Measurements from ENCODE around the gene TOMT.

The TOMT gene

DNA sequence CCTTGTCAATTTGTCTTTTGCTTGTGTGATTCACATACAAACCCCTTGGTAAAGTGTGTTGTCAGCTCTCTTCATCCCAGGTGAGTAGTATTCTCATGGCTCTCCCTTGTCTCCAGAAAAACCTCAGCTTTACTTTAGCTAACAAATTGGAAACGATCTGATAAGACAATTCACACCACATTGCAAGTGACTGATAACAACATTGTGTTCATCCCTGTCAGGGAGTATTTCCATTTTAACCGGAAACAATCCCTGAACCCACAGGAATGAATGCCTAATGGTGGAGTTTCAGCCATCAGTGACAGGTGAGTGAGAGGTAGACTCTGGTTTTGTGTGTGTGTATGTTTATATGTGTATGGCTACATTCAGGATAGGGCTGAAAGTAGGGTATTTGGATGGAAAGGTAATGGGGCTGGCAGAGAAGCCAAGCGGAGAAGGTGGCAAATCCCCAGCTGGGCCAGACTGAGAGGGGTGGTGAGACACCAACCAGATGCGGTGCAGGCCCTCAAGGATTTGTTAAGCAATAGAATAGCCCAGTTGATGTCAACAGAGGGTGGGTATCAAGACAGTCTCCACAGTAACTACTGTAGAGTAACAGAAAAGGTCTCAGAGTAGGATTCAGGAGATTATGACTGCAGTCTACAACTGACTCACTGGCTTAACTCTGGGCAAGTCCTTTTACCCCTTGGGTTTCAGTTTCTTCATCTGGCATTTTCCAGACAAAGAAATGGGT, 17.5 kb upstream of the TOMT start:
- DNase-seq, result no peak

DNA sequence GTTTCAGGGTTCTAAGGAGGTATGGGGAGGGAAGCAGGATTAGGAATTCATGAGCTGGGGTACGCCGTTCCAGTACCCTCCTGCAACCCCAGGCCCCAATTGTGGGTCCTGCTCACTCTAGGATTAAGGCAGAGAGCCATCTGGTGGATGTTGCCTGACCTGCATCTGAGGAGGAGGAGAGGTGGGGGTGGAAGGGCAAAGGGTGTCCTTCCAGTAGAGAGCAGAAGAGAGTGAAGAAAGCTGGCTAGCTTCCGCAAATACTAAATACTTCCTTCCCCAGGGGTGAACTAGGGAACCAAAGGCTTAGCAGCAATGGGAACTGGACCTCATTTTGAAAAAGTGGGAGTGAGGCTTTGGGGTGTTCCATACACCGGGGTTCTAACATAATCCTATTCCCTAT, 14.4 kb upstream of the TOMT start:
- DNase-seq, result peak; percentile 45

DNA sequence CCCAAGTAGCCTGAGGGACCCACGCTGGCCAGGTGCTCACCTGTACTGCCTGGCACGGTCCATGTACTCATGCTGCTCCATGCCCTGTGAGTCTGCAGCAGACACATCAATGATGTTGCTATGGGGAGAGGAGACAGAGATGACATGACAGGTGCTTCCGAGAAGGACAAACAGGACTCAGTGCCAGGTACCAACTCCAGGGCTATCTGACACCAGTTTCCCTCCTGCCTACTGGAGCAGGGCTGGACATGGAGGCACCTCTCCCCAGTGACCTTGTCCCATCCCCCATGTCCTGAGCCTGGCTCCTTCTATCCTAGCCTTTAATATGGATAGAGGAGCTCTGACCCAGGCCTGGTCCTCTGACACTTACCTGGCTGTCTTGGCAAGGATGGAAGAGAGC, 7.0 kb upstream of the TOMT start:
- no peak for DNase-seq

DNA sequence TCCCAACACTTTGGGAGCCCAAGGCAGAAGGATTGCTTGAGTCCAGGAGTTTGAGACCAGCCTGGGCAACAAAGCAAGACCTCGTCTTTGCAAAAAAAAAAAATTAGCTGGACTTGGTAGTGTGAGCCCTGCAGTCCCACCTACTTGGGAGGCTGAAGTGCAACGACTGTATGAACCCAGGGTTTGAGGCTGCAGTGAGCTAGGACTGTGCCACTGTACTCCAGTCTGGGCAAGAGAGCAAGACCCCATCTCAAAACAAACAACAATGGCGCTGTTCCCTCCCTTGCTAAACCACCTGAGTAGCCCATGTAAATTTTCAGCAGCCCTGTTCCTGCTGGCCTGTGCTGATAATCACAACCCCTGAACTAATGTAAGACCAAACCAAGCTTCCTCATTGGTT, 5.7 kb upstream of the TOMT start:
- DNase-seq, result no peak

DNA sequence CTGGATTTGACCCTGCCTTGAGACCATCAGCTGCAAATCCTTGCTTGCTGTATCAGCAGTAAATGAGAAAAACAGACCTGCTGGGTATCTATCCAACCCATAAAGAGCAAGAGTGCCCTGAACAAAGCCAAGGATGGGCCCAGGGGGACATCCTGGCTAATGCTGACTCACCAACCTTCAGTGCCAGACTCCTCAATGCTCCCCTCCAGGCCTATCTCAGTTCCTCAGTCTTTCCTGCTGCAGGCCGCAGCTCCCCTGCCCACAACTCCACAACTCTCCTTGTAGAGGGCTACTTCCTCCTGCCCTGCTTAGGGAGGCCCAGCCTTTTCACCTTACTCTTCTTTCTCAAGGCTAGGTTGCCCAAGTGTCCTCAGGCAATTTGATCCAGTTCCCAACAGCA, 5.3 kb upstream of the TOMT start:
- DNase-seq, result no peak

DNA sequence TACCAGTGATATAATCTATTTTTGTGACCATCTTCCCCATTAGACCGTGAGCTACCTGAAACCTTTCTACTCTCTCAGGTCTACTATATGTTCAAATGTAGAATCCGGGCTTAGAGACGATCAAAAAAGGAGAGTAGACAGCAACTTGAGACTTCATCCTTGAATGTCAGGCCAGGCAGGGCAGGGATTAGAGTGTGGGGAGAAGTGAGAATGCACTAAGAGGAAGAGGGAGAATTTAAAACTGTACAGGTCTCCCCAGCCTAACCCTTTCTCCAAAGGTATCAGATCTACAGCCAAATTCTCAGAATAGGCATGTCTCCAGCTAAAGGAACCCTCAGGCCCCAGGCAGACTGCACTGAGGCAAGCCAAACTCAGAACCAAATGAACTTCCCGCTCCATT, 3.6 kb upstream of the TOMT start:
- DNase-seq, result no peak

DNA sequence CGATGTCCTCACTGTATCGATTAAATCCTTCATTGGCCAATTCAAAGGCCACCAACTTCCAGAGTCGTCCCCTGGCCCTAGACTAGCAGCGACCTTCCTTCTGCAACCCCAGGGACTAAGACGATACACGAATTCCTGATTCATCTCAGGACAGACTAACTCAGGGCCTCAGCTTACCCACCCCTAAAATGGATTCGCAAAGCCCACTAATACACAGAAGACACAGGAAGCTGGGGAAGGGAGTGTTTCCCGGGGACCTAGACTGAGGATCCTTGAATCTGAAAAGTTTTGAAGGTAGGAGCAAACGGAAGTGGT, 3.1 kb upstream of the TOMT start:
- no peak for DNase-seq

DNA sequence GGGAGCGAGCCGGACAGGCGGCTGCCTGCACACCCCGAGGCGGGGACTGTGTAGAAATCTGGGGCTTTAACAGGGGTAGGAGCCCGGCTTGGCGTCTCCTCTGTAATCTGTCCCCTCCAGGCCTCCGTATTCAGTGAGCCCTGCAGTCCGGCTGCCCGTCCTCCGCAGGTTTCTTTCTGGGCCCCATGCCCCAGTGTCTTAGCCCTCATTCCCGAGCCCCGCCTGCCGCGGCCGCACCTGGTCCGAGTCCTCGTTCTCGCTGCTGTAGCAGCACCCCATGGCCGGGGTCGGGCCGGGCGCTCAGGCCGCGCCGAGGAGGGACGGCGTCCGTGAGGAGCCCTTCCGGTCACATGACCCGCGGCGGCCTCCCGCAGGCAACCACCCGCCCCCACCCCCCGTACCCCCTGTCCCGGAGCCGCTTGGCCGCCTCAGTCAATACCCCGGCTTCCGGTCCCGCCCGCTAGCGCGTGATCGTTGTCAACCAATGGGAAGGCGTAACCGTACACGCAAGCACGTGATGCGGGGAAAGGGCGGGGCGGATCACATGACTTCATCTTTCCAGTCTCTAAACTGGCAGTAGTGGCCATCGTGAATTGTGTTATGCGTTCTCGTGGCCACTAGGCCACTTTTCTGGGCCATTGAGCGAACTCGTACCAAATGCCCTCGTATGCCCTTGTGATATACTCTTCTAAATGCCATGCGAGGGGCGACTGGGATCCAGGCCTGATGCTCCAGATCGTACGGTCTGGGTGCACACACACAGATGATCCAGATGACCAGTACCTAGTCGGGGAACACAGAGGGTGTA, 2.6 kb upstream of the TOMT start, which contains the start of gene LAMTOR1:
Gene LAMTOR1, minus strand, starts transcription at position 352 of the 808 bp plus-strand sequence. Its CDS starts 73 bp downstream, at position 279.
- DNase-seq, result peak; percentile 95

DNA sequence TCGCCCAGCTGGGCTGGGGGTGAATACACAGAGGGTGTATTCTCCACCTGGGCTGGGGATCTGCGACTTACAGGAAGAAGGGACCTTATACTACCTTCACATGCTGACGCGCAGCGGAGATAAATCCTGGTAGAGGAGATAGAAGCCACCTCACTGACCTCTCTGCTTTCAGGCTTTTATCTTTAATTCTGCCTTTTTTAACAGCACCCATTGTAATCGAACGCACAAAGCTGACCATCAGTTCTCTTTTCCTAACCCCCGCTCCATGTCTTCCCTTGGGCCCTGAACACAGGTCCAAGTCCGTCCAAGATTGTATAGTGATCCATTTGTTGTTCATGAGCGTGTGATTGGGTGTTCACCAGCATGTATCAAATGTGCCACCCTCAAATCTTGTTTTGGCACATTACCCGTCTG, 2.0 kb upstream of the TOMT start:
- no peak for DNase-seq

DNA sequence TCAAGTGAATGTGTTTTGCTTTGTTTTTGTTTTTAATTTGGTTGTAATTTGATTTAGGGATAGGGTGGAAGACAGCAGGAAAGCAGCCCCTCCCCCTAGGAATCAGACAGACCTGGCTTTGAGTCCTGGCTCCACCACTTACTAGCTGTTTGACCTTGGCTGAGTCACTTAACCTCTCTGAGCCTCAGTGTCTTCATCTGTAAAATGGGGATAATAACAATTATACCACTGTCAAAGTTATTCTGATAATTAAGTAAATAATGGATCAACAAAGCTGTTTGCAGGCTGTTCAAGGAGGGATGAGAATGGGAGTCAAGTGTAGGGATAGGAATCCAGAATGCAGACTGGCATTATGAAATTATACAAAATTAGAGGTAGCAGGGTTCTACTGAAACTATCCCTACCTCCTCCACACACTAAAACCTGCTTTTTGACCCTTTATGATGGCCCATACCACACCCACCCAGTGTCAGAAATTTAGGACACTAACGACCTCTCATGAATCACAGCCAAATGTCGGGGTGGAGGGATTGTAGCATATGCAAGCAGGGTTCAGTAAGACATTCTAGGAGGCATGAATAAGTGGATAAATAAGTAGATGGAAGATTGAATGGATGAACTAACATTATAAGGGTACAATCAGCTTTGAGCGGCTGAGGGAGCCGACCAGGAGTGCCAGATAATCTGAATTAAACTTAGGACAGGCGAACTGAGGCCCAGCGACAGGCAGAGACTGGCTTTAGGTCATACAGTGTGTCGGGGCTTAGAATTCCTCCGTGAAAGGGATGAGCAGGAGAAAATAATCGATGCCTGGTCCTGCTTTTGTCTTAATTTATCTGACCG, 5.8 kb downstream of the TOMT start:
- DNase-seq, result no peak

DNA sequence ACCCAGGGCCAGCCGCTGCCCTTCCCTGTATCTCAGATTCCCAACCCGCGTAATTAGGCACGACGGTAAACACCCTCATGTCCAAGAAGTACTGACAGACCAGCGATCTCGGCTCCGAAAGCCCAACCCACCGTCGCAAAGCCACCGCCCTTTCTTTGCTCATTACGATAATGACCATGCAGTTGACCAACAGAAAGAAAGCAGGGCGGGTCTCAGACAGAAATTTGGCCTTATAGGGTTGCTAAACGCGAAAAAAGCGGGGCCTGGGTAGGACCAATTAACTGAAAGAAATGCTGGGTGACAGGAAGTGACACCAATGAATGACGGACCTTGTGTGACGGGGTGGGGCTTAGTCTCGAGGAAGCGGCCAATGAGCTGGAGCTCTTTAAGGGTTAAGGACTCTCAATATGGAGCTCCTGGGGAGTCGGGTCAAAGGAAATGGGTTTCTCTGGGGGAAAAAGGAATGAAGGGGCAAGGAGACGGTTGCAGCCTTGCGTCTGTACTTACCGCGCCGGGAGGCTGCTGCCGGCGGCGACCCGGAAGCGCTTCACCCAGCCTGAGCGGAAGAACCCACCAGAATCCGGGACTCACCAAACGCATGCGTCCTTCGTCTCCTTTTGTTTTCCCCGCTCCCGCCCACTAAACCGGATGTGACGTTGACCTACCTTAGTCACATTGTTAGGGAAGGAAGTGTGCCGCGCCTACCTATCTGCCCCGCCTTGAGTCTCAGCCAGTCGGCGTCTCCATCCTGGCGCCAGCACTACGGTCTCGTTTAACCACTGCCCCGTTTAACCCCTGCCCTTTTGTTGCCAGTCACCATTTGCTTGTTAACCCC, 6.6 kb downstream of the TOMT start, which contains the start of gene ANAPC15:
Gene ANAPC15, minus strand, starts transcription at position 553 of the 835 bp plus-strand sequence. CDS start 1,419 bp downstream, outside the sequence.
- peak; percentile 95 for DNase-seq

DNA sequence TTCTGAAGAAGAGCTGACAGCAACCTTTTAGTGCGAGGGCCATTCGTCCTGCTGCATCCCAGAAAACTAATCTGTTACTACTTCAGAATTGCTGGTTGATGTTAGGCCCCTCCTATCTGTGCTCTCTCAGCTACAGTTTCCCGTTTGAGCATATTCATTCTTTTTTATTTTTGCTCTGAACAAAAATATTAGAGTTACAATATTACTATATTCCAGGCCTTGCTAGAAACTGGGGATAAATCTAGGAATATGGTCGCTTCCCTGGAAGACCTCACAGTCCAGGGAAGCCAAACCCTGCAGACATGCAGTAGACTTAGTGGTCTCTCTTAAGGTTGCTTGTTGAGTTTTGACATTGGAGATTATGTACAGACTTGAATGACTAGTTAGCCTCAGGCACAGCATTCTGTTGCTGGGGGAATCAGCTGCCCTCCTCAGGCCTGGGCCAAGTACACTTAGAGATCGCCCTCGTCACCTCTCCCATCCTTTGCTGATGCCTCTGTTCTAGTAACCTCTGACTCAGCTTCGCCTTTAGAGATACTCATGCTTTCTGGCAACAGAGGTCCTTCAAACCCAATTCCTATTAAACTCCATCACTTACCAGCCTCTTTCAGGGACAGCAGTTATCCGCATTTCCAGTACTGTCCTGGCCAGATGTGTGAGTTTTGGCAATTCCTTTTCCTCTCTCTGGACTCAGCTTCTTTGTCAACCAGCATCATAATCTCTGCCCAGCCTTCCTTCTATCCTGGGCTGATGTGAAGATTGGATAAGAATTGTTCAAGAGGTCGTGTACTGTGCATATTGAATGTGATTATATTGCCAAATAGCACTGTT, 7.5 kb downstream of the TOMT start:
- no peak for DNase-seq

DNA sequence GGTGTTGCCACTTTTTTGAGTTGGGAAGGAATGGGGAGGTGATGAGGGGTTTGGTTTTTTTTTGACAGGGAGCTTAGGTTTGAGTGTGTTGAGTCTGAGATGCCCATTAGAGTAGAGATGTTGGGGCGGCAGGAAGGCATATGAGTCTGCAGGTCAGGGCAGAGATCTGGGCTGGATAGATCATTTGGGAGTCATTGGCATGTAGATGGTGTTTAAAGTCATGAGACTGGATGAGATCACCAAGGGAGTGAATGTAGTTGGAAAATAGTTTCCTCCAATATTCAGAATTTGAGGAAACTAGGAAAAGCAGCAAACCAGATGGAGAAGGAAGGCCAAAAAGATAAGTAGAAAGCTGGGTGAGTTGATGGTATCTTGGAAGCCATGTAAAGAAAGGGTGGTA, 8.8 kb downstream of the TOMT start:
- DNase-seq, result no peak

DNA sequence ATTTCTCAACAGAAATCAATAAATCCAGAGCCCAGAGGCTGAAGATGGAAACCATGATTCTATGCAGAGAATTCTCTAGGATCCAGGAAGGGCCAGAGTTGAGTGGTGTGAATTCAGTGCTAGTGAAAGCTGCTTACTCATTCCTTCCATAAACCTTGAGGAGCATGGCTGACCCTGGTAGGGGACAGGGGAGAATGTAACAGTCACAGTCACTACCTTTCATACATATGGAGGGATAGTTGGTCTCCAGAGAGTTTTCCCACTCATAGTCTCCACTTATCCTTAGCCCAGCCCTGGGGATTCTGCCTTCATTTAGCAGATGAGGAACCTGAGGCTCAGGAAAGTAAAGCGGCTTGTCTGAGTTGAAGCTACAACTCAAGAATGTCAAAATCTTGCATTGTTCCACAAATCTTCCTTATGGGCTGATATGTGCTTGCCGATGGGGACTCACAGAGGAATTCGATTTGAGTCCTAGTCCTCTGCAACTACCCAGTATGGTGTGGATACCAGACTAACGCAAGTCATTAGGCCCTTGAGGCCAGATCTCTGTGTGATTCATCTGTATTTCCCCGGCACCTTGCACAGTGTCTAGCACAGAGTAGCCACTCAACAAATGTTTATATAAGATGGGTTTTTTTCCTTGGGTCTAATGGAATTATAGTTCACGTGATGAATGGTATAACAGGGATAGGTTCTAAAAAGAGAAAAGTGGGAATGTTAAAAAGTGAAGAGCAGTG, 10.5 kb downstream of the TOMT start:
- DNase-seq, result no peak

DNA sequence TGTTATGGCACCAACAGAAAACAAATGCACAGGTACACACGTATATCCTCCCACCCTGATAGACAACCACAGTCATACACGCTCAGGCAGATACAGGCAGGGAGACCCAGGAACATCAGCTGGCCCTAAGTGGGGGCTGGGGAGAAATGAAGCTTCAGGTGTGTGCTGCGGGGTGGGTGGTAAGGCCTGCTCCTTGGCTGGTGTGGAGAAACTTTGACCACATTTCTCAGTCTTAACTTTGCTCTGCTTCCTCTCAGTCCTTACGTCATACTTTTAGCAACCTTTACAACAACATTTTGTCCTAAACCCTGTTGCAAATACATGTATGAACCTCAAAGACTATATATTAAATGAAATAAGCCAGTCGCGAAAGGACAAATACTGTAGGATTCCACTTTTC, 13.5 kb downstream of the TOMT start:
- no peak for DNase-seq

DNA sequence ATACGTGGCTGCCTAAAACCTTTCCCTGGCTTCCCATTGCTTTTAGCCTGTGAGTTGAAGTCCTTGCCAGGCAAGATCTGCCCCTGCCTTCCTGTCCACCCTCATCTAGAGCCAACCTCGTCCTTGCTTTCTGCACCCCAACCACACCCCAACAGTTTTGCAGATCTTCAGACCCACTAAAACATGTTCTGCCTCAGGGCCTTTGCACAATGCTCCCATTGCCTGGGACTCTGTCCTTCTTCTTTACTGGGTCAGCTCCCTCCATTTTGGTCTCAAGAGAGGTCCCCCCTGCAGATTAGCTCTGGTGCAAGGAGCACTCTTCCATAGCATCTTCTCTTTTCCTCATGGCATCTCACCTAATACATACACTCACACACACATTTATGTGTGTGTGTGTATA, 15.2 kb downstream of the TOMT start:
- no peak for DNase-seq

DNA sequence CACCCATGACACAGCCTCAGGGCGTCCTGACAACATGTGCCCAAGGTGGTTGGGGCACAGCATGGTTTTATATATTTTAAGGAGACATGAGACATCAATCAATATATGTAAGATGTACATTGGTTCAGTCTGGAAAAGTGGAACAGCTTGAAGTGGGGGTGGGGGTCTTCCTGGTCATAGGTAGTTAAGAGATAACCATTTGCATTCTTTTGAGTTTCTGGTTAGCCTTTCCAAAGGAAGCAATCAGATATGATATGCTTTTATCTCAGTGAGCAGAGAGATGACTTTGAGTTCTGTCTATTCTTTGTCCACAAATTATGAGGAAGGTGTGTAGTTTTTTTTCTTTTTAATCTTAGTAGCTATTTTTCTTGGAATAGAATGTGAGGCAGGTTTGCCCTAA, 16.9 kb downstream of the TOMT start:
- DNase-seq, result no peak

DNA sequence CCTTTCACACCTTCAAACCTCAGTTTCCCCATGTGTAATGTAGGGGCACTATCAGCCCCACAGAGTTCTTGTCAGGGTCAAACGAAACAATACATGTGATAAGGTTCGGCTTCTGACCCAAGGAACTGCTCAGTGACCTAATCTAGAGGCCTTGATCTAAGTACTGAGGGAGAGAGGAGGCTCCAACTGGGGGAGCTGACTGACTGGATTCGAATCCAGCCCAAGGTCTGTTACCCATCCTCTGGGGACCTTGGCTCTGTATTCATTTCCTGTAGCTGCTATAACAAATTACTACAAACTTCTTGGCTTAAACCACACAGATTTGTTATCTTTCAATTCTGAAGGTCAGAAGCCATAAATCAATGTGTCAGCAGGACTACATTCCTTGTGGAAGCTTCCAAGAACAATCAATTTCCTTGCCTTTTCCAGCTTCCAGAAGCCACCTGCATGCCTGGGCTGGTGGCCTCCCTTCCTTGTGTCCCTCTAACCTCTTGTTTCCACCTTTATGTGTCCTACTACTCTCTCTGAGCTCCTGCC, 17.5 kb downstream of the TOMT start:
- DNase-seq, result no peak

DNA sequence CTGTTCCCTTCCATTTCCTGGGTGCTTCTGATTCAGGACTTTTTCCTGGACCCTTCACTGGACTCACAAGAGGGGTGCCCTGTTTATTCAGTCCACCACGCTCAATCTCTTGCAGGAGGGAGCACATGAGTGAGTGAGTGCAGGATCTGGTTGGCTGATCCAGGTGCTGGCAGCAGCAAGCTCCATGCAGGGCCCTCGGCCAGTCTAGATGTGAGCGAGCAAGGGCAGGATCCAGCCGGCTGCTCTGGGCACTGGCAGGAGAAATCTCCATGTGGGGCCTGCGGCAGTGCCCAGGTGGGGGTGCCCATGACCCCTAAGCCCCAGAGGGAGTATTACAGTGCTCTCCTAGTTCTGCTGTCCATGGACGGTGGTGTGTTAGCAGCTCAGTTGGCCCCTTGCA, 18.3 kb downstream of the TOMT start:
- no peak for DNase-seq

DNA sequence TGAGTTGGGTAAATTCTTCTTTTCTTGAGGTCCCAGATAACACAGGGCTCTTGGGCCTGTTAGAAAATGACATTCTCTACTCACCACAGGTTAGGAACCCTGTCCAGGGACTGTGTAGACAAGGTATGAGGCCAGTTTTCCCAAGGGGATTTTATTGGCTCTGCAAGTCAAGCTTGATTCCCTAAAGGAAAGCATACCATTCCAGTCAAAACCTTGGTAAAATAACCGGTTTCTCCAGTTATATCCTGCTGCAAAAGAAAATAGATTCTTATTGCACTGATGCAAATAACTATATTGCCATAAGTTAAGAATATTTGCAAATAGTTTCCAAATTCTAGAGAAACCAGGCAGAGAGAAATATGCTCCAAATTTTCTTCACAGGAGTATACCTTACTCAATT, 20.2 kb downstream of the TOMT start:
- DNase-seq, result no peak

DNA sequence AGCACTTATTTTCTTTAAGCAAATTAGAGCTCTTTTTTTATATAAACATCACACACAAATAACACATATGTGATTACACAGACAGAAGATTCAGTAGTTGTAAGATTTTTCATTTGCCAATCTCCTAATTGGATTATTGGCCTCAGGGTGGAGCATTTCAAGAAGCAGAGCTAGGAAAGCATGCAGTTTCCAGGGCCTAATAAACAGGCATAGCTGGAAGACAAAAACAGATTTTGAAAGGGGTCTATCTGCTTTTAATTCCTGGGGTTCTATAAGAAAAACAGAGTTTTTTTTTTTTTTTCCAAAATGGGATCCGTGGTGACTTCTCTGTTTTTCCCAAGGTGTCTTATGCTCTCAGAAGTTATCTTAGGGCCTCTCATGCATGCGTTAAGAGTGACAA, 22.2 kb downstream of the TOMT start:
- DNase-seq, result no peak
